Activated naive CD8-positive, alpha-beta T cell (primary cell): ENCODE measurements around the gene CKAP4.
A peak's percentile ranks its signal among the peaks of the same experiment; 100 is the strongest.

Experiments used
- H3K27ac Mint-ChIP-seq: one replicate; pipeline ENCODE4 v1.8.0; 2021; ENCODE audit warnings: mixed read lengths
- H3K27me3 Mint-ChIP-seq: one replicate; pipeline ENCODE4 v1.8.0; 2021; ENCODE audit warnings: mixed read lengths
- H3K36me3 Mint-ChIP-seq: one replicate; pipeline ENCODE4 v1.8.0; 2021; ENCODE audit warnings: mixed read lengths
- H3K4me1 Mint-ChIP-seq: one replicate; pipeline ENCODE4 v1.8.0; 2021; ENCODE audit warnings: low read depth, mixed read lengths
- H3K4me3 Mint-ChIP-seq: one replicate; pipeline ENCODE4 v1.8.0; 2021; ENCODE audit warnings: mild to moderate bottlenecking, mixed read lengths
- H3K9me3 Mint-ChIP-seq: one replicate; pipeline ENCODE4 v1.8.0; 2021; ENCODE audit warnings: low read depth, mixed read lengths

CKAP4 gene

GRCh38 chr12:106238146-106238545 lies 9.7 kb downstream of the CKAP4 start:
- Mint-ChIP-seq H3K36me3 (peaks cover 7% of the 10 kb centered on the region), H3K4me3 (no peak overlapping the region), H3K27ac (no peak overlapping the region), H3K9me3 (no peaks in the 10 kb centered on the region), H3K27me3 (no peaks in the 10 kb centered on the region), H3K4me1 (peaks cover 4% of the 10 kb centered on the region)

GRCh38 chr12:106235770-106236169 lies 12.1 kb downstream of the CKAP4 start:
- no peak overlapping the region for H3K27ac Mint-ChIP-seq
- H3K27me3 Mint-ChIP-seq: peaks cover 2% of the 10 kb centered on the region
- H3K4me1 Mint-ChIP-seq: peaks cover 4% of the 10 kb centered on the region
- peaks cover 7% of the 10 kb centered on the region for H3K36me3 Mint-ChIP-seq
- no peaks in the 10 kb centered on the region for H3K9me3 Mint-ChIP-seq
- H3K4me3 Mint-ChIP-seq: no peak overlapping the region

GRCh38 chr12:106234449-106234848 lies 13.4 kb downstream of the CKAP4 start:
- peaks cover 2% of the 10 kb centered on the region for H3K27me3 Mint-ChIP-seq
- peaks cover 7% of the 10 kb centered on the region for H3K36me3 Mint-ChIP-seq
- H3K27ac Mint-ChIP-seq: no peak overlapping the region
- H3K4me1 Mint-ChIP-seq: peaks cover 4% of the 10 kb centered on the region
- H3K9me3 Mint-ChIP-seq: no peaks in the 10 kb centered on the region
- no peak overlapping the region for H3K4me3 Mint-ChIP-seq

GRCh38 chr12:106233011-106233410 lies 14.8 kb downstream of the CKAP4 start:
- Mint-ChIP-seq H3K4me1 (peaks cover 9% of the 10 kb centered on the region), H3K4me3 (no peak overlapping the region), H3K36me3 (peaks cover 3% of the 10 kb centered on the region), H3K27ac (no peak overlapping the region), H3K27me3 (peaks cover 2% of the 10 kb centered on the region), H3K9me3 (no peaks in the 10 kb centered on the region)

- H3K4me3 Mint-ChIP-seq: no peak overlapping the region
- peaks cover 22% of the 10 kb centered on the region for H3K4me1 Mint-ChIP-seq
- peaks cover 2% of the 10 kb centered on the region for H3K27me3 Mint-ChIP-seq
- no peaks in the 10 kb centered on the region for H3K9me3 Mint-ChIP-seq
- H3K36me3 Mint-ChIP-seq: no peaks in the 10 kb centered on the region
- H3K27ac Mint-ChIP-seq: no peak overlapping the region
Observed at GRCh38 chr12:106229036-106229591, 18.7 kb downstream of the CKAP4 start.

- peaks cover 2% of the 10 kb centered on the region for H3K36me3 Mint-ChIP-seq
- no peak overlapping the region for H3K4me3 Mint-ChIP-seq
- H3K4me1 Mint-ChIP-seq: peaks cover 24% of the 10 kb centered on the region
- H3K27me3 Mint-ChIP-seq: peaks cover 2% of the 10 kb centered on the region
- H3K27ac Mint-ChIP-seq: no peak overlapping the region
- H3K9me3 Mint-ChIP-seq: no peaks in the 10 kb centered on the region
Observed at GRCh38 chr12:106228320-106228710, 19.5 kb downstream of the CKAP4 start.

- Mint-ChIP-seq H3K9me3 (no peaks in the 10 kb centered on the region), H3K27ac (peak overlapping the region; percentile 75), H3K4me1 (peaks cover 24% of the 10 kb centered on the region), H3K36me3 (peaks cover 2% of the 10 kb centered on the region), H3K27me3 (peaks cover 2% of the 10 kb centered on the region), H3K4me3 (peak overlapping the region; percentile 17)
Observed at GRCh38 chr12:106227641-106228319, 20.0 kb downstream of the CKAP4 start.

GRCh38 chr12:106226884-106227640 lies 20.8 kb downstream of the CKAP4 start:
- Mint-ChIP-seq H3K4me3 (no peak overlapping the region), H3K27ac (peak overlapping the region; percentile 75), H3K27me3 (peaks cover 2% of the 10 kb centered on the region), H3K9me3 (no peaks in the 10 kb centered on the region), H3K4me1 (peaks cover 24% of the 10 kb centered on the region), H3K36me3 (peaks cover 2% of the 10 kb centered on the region)

- H3K4me3 Mint-ChIP-seq: no peak overlapping the region
- H3K27me3 Mint-ChIP-seq: peaks cover 3% of the 10 kb centered on the region
- peaks cover 26% of the 10 kb centered on the region for H3K4me1 Mint-ChIP-seq
- H3K27ac Mint-ChIP-seq: no peak overlapping the region
- peaks cover 2% of the 10 kb centered on the region for H3K36me3 Mint-ChIP-seq
- H3K9me3 Mint-ChIP-seq: no peaks in the 10 kb centered on the region
Observed at GRCh38 chr12:106224355-106224706, 23.5 kb downstream of the CKAP4 start.

GRCh38 chr12:106223485-106224354 lies 24.1 kb downstream of the CKAP4 start:
- H3K4me1 Mint-ChIP-seq: peaks cover 24% of the 10 kb centered on the region
- no peak overlapping the region for H3K4me3 Mint-ChIP-seq
- H3K9me3 Mint-ChIP-seq: no peaks in the 10 kb centered on the region
- peaks cover 3% of the 10 kb centered on the region for H3K27me3 Mint-ChIP-seq
- peaks cover 4% of the 10 kb centered on the region for H3K36me3 Mint-ChIP-seq
- H3K27ac Mint-ChIP-seq: no peak overlapping the region

- Mint-ChIP-seq H3K4me1 (peaks cover 8% of the 10 kb centered on the region), H3K27me3 (peaks cover 11% of the 10 kb centered on the region), H3K4me3 (no peak overlapping the region), H3K9me3 (peaks cover 9% of the 10 kb centered on the region), H3K36me3 (peaks cover 9% of the 10 kb centered on the region), H3K27ac (no peak overlapping the region)
Observed at GRCh38 chr12:106220536-106220935, 27.3 kb downstream of the CKAP4 start.

- peaks cover 9% of the 10 kb centered on the region for H3K9me3 Mint-ChIP-seq
- peaks cover 15% of the 10 kb centered on the region for H3K27me3 Mint-ChIP-seq
- no peak overlapping the region for H3K4me3 Mint-ChIP-seq
- H3K27ac Mint-ChIP-seq: no peak overlapping the region
- H3K36me3 Mint-ChIP-seq: peaks cover 8% of the 10 kb centered on the region
- peaks cover 4% of the 10 kb centered on the region for H3K4me1 Mint-ChIP-seq
Observed at GRCh38 chr12:106219043-106219442, 28.8 kb downstream of the CKAP4 start.

- Mint-ChIP-seq H3K4me1 (peaks cover 3% of the 10 kb centered on the region), H3K4me3 (no peak overlapping the region), H3K27ac (no peak overlapping the region), H3K9me3 (peaks cover 9% of the 10 kb centered on the region), H3K27me3 (peaks cover 22% of the 10 kb centered on the region), H3K36me3 (peaks cover 7% of the 10 kb centered on the region)
Observed at GRCh38 chr12:106217706-106218105, 30.1 kb downstream of the CKAP4 start.

GRCh38 chr12:106214571-106214970 lies 33.2 kb downstream of the CKAP4 start:
- Mint-ChIP-seq H3K36me3 (peaks cover 7% of the 10 kb centered on the region), H3K4me3 (no peak overlapping the region), H3K4me1 (no peaks in the 10 kb centered on the region), H3K27me3 (peaks cover 20% of the 10 kb centered on the region), H3K9me3 (peaks cover 9% of the 10 kb centered on the region), H3K27ac (no peak overlapping the region)

GRCh38 chr12:106213662-106214061 lies 34.2 kb downstream of the CKAP4 start:
- Mint-ChIP-seq H3K36me3 (peaks cover 4% of the 10 kb centered on the region), H3K27ac (no peak overlapping the region), H3K4me3 (no peak overlapping the region), H3K9me3 (peaks cover 9% of the 10 kb centered on the region), H3K4me1 (no peaks in the 10 kb centered on the region), H3K27me3 (peaks cover 20% of the 10 kb centered on the region)
